Ishikawa (cell line): ENCODE data around the gene ALPL.

ENCODE experiments used
- CEBPB ChIP-seq: IDR thresholded peaks from 2 replicates; pipeline ENCODE4 v1.6.1; 2012
- CREB1 ChIP-seq: IDR thresholded peaks from 2 replicates; pipeline ENCODE4 v1.6.1; 2012; ENCODE audit warnings: low read depth
- EGR1 ChIP-seq: IDR thresholded peaks from 2 replicates; pipeline ENCODE4 v1.6.1; 2012
- EP300 ChIP-seq: IDR thresholded peaks from 2 replicates; pipeline ENCODE4 v1.6.1; 2012; ENCODE audit warnings: borderline replicate concordance
- FOXM1 ChIP-seq: IDR thresholded peaks from 2 replicates; pipeline ENCODE4 v1.6.1; 2012; ENCODE audit warnings: low read depth, borderline replicate concordance
- MAX ChIP-seq: IDR thresholded peaks from 2 replicates; pipeline ENCODE4 v1.6.1; 2012
- RAD21 ChIP-seq: IDR thresholded peaks from 2 replicates; pipeline ENCODE4 v1.6.1; 2012; ENCODE audit warnings: low read depth
- REST ChIP-seq: IDR thresholded peaks from 2 replicates; pipeline ENCODE4 v1.6.1; 2012; ENCODE audit warnings: low read depth, mild to moderate bottlenecking
- TAF1 ChIP-seq: IDR thresholded peaks from 2 replicates; pipeline ENCODE4 v1.6.1; 2012; ENCODE audit warnings: low read depth, mild to moderate bottlenecking
- ZBTB7A ChIP-seq: IDR thresholded peaks from 2 replicates; pipeline ENCODE4 v1.6.1; 2012; ENCODE audit warnings: low read depth

GRCh38 chr1:21607549-21608529 is 98.6 kb downstream of the ALPL start:
- TF ChIP-seq MAX: no peak
- no peak for TF ChIP-seq FOXM1
- no peak for TF ChIP-seq EGR1
- no peak for TF ChIP-seq RAD21
- no peak for TF ChIP-seq REST
- no peak for TF ChIP-seq ZBTB7A
- no peak for TF ChIP-seq TAF1
- no peak for TF ChIP-seq EP300
- no peak for TF ChIP-seq CREB1
- TF ChIP-seq CEBPB: no peak
